Activated naive CD8-positive, alpha-beta T cell treated with anti-CD3 and anti-CD28 coated beads for 36 hours (primary cell): Measurements from ENCODE around the gene TTLL11. TPM values are rescaled to one million over a fixed set of nuclear protein-coding genes. Genes with fewer than 3 reads are reported as not detected.
"Not testable (repeated sequence)": the region's sequence is repeated elsewhere in the genome, so short reads cannot be mapped to it uniquely, and the experiment has no call there.

Experiments used
- DNase-seq: peaks from one replicate; pipeline ENCODE4 v3.0.0; 2021
- H3K27ac Mint-ChIP-seq: one replicate; pipeline ENCODE4 v1.8.0; 2022; ENCODE audit warnings: mild to moderate bottlenecking, moderate library complexity, mixed read lengths
- H3K27me3 Mint-ChIP-seq: one replicate; pipeline ENCODE4 v1.8.0; 2022; ENCODE audit warnings: mild to moderate bottlenecking, mixed read lengths
- H3K36me3 Mint-ChIP-seq: one replicate; pipeline ENCODE4 v1.8.0; 2021; ENCODE audit warnings: mild to moderate bottlenecking, mixed read lengths
- H3K4me1 Mint-ChIP-seq: one replicate; pipeline ENCODE4 v1.8.0; 2021; ENCODE audit warnings: mixed read lengths
- H3K4me3 Mint-ChIP-seq: one replicate; pipeline ENCODE4 v1.8.0; 2022; ENCODE audit warnings: mild to moderate bottlenecking, moderate library complexity, mixed read lengths
- H3K9me3 Mint-ChIP-seq: one replicate; pipeline ENCODE4 v1.8.0; 2022; ENCODE audit warnings: mixed read lengths
- total RNA-seq, 2 experiments: library from RNA; stranded (reverse); gene quantifications; one replicate each; pipeline ENCODE4 v1.2.3, GENCODE V29; 2021

The TTLL11 gene
- total RNA-seq, 2 experiments from 2014 or later = 2.5 to 2.8 TPM

- Mint-ChIP-seq H3K36me3 (no peaks in the 10 kb centered on the region), H3K27me3 (no peaks in the 10 kb centered on the region), H3K27ac (no peak overlapping the region), H3K9me3 (no peaks in the 10 kb centered on the region), H3K4me1 (peaks cover 4% of the 10 kb centered on the region), H3K4me3 (no peak overlapping the region)
- DNase-seq = no peak
These were observed 91.5 kb downstream of the TTLL11 start for GRCh38 chr9:122001491-122002201.

GRCh38 chr9:122000526-122000925 is 92.6 kb downstream of the TTLL11 start:
- H3K9me3 Mint-ChIP-seq, H3K27me3 Mint-ChIP-seq, DNase-seq, H3K4me3 Mint-ChIP-seq, H3K27ac Mint-ChIP-seq, H3K4me1 Mint-ChIP-seq, H3K36me3 Mint-ChIP-seq: not testable (repeated sequence)

DNA sequence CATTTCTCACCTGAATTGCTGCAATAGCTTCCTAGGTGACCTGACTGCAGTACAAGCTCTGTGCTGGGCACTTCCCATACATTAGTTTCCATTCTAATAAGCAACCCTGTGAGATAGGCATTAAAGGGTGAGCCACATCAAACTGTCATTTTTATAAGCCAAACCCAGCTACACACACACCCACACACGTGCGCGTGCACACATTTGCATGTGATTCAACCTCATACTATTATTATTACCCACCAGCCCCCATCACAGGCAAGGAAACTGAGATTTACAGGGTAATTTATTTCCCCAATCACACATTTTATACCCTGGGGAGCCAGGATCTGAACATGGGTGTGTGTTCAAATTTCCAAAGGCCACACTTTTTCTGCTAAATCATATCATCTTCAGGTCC is 93.6 kb downstream of the TTLL11 start:
- Mint-ChIP-seq H3K27me3 (no peaks in the 10 kb centered on the region), H3K27ac (no peak overlapping the region), H3K4me1 (peaks cover 4% of the 10 kb centered on the region), H3K4me3 (no peak overlapping the region), H3K36me3 (no peaks in the 10 kb centered on the region), H3K9me3 (no peaks in the 10 kb centered on the region)
- DNase-seq = no peak

- Mint-ChIP-seq H3K36me3 (no peaks in the 10 kb centered on the region), H3K27ac (no peak overlapping the region), H3K4me1 (peaks cover 4% of the 10 kb centered on the region), H3K27me3 (no peaks in the 10 kb centered on the region), H3K4me3 (no peak overlapping the region), H3K9me3 (no peaks in the 10 kb centered on the region)
- DNase-seq = no peak
These were observed 94.5 kb downstream of the TTLL11 start for GRCh38 chr9:121998513-121999049.

DNA sequence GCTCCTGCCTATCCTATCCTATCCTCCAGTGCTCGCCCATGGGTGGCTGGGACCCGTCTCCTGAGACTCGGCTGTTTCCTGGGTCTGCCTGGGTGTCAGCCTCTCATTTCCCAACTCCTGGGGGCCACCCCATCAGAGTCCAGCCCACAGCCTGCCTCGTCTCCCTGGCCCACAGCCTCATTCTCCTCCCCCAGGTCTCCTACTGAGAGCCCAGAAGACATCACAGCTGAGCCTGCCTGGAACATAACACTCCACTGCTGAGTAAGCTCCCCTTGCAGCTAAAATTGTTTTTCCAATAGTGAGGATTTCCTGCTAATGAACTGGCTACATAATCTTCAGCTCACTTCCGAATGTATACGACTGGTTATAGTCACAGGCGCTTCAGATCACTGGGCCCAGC is 95.3 kb downstream of the TTLL11 start:
- Mint-ChIP-seq H3K27ac (no peak overlapping the region), H3K4me1 (peaks cover 4% of the 10 kb centered on the region), H3K4me3 (no peak overlapping the region), H3K9me3 (no peaks in the 10 kb centered on the region), H3K27me3 (no peaks in the 10 kb centered on the region), H3K36me3 (no peaks in the 10 kb centered on the region)
- DNase-seq = no peak

- H3K9me3 Mint-ChIP-seq = no peaks in the 10 kb centered on the region
- no peak overlapping the region for H3K4me3 Mint-ChIP-seq
- DNase-seq = no peak
- H3K36me3 Mint-ChIP-seq = no peaks in the 10 kb centered on the region
- H3K27me3 Mint-ChIP-seq = no peaks in the 10 kb centered on the region
- no peak overlapping the region for H3K27ac Mint-ChIP-seq
- H3K4me1 Mint-ChIP-seq = peaks cover 4% of the 10 kb centered on the region
These were observed 96.3 kb downstream of the TTLL11 start for GRCh38 chr9:121996783-121997182.

DNA sequence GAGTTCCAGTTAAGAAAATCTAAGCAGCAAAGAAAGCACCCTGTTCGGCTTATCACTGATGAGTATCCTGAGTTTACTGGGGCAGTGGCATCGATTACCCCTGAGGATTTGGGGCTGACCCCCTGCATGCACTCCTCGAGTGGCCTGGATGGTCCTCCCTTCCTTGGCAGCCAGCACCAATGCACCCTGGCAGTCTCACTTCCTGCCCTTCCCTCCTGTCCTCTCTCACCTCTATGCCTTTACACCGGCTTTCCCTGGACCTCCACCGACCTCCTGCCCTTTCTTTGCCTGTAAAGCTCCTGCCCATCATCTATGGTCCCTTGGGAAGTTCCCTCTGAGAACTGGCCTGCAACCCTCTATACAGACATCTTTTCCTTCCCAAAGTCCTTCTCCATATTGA is 97.1 kb downstream of the TTLL11 start:
- Mint-ChIP-seq H3K36me3 (no peaks in the 10 kb centered on the region), H3K9me3 (no peaks in the 10 kb centered on the region), H3K27me3 (no peaks in the 10 kb centered on the region), H3K4me3 (no peak overlapping the region), H3K4me1 (peaks cover 4% of the 10 kb centered on the region), H3K27ac (no peak overlapping the region)
- no peak for DNase-seq

- H3K4me3 Mint-ChIP-seq = no peak overlapping the region
- H3K36me3 Mint-ChIP-seq = peaks cover 5% of the 10 kb centered on the region
- DNase-seq = peak; percentile 21
- H3K27ac Mint-ChIP-seq = no peak overlapping the region
- H3K9me3 Mint-ChIP-seq = no peaks in the 10 kb centered on the region
- H3K4me1 Mint-ChIP-seq = no peaks in the 10 kb centered on the region
- peaks cover 3% of the 10 kb centered on the region for H3K27me3 Mint-ChIP-seq
These were observed 100.4 kb downstream of the TTLL11 start for GRCh38 chr9:121992571-121993212.

GRCh38 chr9:121991307-121991661 is 101.8 kb downstream of the TTLL11 start:
- DNase-seq = no peak
- no peak overlapping the region for H3K27ac Mint-ChIP-seq
- H3K27me3 Mint-ChIP-seq = peaks cover 3% of the 10 kb centered on the region
- no peaks in the 10 kb centered on the region for H3K9me3 Mint-ChIP-seq
- peaks cover 5% of the 10 kb centered on the region for H3K36me3 Mint-ChIP-seq
- H3K4me1 Mint-ChIP-seq = no peaks in the 10 kb centered on the region
- no peak overlapping the region for H3K4me3 Mint-ChIP-seq

- no peak for DNase-seq
- no peaks in the 10 kb centered on the region for H3K9me3 Mint-ChIP-seq
- H3K27me3 Mint-ChIP-seq = peaks cover 3% of the 10 kb centered on the region
- no peak overlapping the region for H3K4me3 Mint-ChIP-seq
- H3K36me3 Mint-ChIP-seq = peaks cover 5% of the 10 kb centered on the region
- H3K27ac Mint-ChIP-seq = no peak overlapping the region
- no peaks in the 10 kb centered on the region for H3K4me1 Mint-ChIP-seq
These were observed 102.4 kb downstream of the TTLL11 start for GRCh38 chr9:121990600-121991306.

GRCh38 chr9:121989010-121989409 is 104.1 kb downstream of the TTLL11 start:
- Mint-ChIP-seq H3K27me3 (peaks cover 3% of the 10 kb centered on the region), H3K27ac (no peak overlapping the region), H3K9me3 (no peaks in the 10 kb centered on the region), H3K4me3 (no peak overlapping the region), H3K4me1 (no peaks in the 10 kb centered on the region), H3K36me3 (peaks cover 5% of the 10 kb centered on the region)
- no peak for DNase-seq

- DNase-seq = no peak
- Mint-ChIP-seq H3K4me1 (no peaks in the 10 kb centered on the region), H3K27ac (no peak overlapping the region), H3K4me3 (no peak overlapping the region), H3K36me3 (peaks cover 8% of the 10 kb centered on the region), H3K9me3 (no peaks in the 10 kb centered on the region), H3K27me3 (peaks cover 3% of the 10 kb centered on the region)
These were observed 105.8 kb downstream of the TTLL11 start for GRCh38 chr9:121987314-121987713.

- Mint-ChIP-seq H3K36me3 (peaks cover 15% of the 10 kb centered on the region), H3K27ac (no peak overlapping the region), H3K27me3 (peaks cover 3% of the 10 kb centered on the region), H3K4me3 (no peak overlapping the region), H3K9me3 (peaks cover 7% of the 10 kb centered on the region), H3K4me1 (no peaks in the 10 kb centered on the region)
- DNase-seq = no peak
These were observed 107.2 kb downstream of the TTLL11 start for GRCh38 chr9:121985792-121986494.

DNA sequence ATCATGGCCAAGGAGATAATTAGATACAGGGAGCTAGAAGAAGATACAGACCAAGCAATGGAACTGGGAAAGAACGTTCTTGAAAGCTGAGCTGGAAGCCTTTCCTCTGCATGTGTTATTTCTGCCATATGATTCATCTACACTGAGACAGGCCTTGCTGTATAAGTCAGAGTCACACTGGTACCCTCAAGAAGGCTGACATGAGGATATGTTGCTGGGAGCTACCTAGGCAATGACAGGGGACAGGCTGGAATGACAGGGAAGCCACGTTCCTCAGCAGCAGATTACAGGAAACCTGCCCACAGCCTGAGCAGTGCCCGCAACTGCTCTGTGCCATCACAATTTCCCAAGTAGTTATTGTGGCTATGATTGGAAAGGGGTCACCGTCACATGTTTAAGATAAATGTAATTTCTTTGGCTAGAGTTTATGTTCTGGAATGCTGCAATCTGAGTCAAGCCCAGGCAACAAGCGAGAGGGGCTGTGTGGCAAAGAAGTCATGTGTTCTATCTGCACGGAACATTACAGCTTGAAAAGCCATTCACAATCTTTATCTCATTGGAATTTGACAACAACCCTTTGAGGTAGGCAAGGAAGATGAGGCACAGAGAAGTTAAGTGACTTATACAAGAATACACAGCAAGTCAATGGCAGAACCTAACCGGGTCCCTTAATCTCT is 108.2 kb downstream of the TTLL11 start:
- Mint-ChIP-seq H3K27ac (no peak overlapping the region), H3K27me3 (peaks cover 3% of the 10 kb centered on the region), H3K4me3 (no peak overlapping the region), H3K4me1 (no peaks in the 10 kb centered on the region), H3K36me3 (peaks cover 16% of the 10 kb centered on the region), H3K9me3 (peaks cover 9% of the 10 kb centered on the region)
- DNase-seq = no peak
